Caco-2 (cell line): ENCODE measurements around the gene NLRP8. TPM values are rescaled to one million over a fixed set of nuclear protein-coding genes. Genes with fewer than 3 reads are reported as not detected.
"Not testable (repeated sequence)": the region's sequence is repeated elsewhere in the genome, so short reads cannot be mapped to it uniquely, and the experiment has no call there.

ENCODE experiments used
- BruUV-seq: library from RNA; stranded (reverse); fragments of 400-500 nt; replicated peaks from 2 replicates; lab custom pipeline; 2021; lab: Mats Ljungman, UMichigan
- CTCF ChIA-PET: fragments of 300-600 bp; sonication (Branson Sonifier 250); formaldehyde crosslinking; loops from one replicate; lab custom pipeline; 2022; ENCODE audit warnings: antibody characterized with exemption; lab: Charles Lee
- POLR2A ChIA-PET: fragments of 300-600 bp; sonication (Branson Sonifier 250); formaldehyde crosslinking; loops from one replicate; lab custom pipeline; 2022; ENCODE audit warnings: antibody characterized with exemption; lab: Charles Lee
- DNase-seq, 2 experiments: peaks; one replicate each; pipeline versions ENCODE4 v3.0.0 to v3.0.0-alpha.2; 2020 to 2022
- H3K27me3 ChIP-seq: replicated peaks from 2 replicates; pipeline ENCODE4 v1.6.0; 2011; ENCODE audit warnings: low read length; ENCODE audit not compliant: control insufficient read depth, insufficient read depth
- H3K36me3 ChIP-seq: 2 replicates; pipeline ENCODE4 v1.5.1; 2011; ENCODE audit warnings: low read length; ENCODE audit not compliant: control insufficient read depth, insufficient read depth
- H3K4me1 ChIP-seq: fragments of 250-450 bp; sonication (Bioruptor Pico); 2 replicates; pipeline ENCODE4 v1.5.1; 2020; ENCODE audit warnings: mild to moderate bottlenecking
- H3K4me3 ChIP-seq: 2 replicates; pipeline ENCODE4 v1.5.1; 2011; ENCODE audit warnings: low read depth, mild to moderate bottlenecking, control low read depth, low read length
- H3K9me3 ChIP-seq: fragments of 250-450 bp; sonication (Bioruptor Pico); 2 replicates; pipeline ENCODE4 v1.5.1; 2020; ENCODE audit warnings: mild to moderate bottlenecking, moderate library complexity
- H3K27ac Mint-ChIP-seq: one replicate; pipeline ENCODE4 v1.8.0; 2022; ENCODE audit warnings: mixed read lengths; ENCODE audit not compliant: unreplicated experiment
- H3K27me3 Mint-ChIP-seq: one replicate; pipeline ENCODE4 v1.8.0; 2022; ENCODE audit warnings: mixed read lengths; ENCODE audit not compliant: insufficient read depth, unreplicated experiment
- H3K36me3 Mint-ChIP-seq: one replicate; pipeline ENCODE4 v1.8.0; 2022; ENCODE audit warnings: mild to moderate bottlenecking, mixed read lengths; ENCODE audit not compliant: insufficient read depth, unreplicated experiment
- H3K4me1 Mint-ChIP-seq: one replicate; pipeline ENCODE4 v1.8.0; 2022; ENCODE audit warnings: low read depth, mixed read lengths; ENCODE audit not compliant: unreplicated experiment
- H3K4me3 Mint-ChIP-seq: one replicate; pipeline ENCODE4 v1.8.0; 2022; ENCODE audit warnings: mild to moderate bottlenecking, moderate library complexity, mixed read lengths; ENCODE audit not compliant: unreplicated experiment
- H3K9me3 Mint-ChIP-seq: one replicate; pipeline ENCODE4 v1.8.0; 2022; ENCODE audit warnings: mixed read lengths; ENCODE audit not compliant: unreplicated experiment
- intact Hi-C: fragments of 100-400 bp; cut with micrococcal nuclease; formaldehyde crosslinking; loops from one replicate; pipeline ENCODE4 v1.10.0; 2022; ENCODE audit not compliant: unreplicated experiment
- total RNA-seq: library from RNA; stranded (reverse); gene quantifications from 2 replicates; pipeline ENCODE4 v1.2.3, GENCODE V29; 2022
- TF ChIP-seq, protein P1 (sequence below), 2 experiments: fragments of 200-600 bp in 1 of 2; IDR thresholded peaks; 1 replicate in 1 of 2; 2 replicates in 1 of 2; pipeline versions ENCODE4 v1.5.1 to v1.8.0; 2011 to 2022; ENCODE audit warnings: antibody characterized with exemption in 1 of 2, control low read depth in 1 of 2, inconsistent platforms in 1 of 2, low read depth in 1 of 2, low read length in 1 of 2, mild to moderate bottlenecking in 1 of 2, moderate library complexity in 1 of 2; ENCODE audit not compliant: insufficient read depth in 1 of 2, severe bottlenecking in 1 of 2, unreplicated experiment in 1 of 2

Gene NLRP8
- total RNA-seq, 1 experiment from 2014 or later, result not detected

DNA sequence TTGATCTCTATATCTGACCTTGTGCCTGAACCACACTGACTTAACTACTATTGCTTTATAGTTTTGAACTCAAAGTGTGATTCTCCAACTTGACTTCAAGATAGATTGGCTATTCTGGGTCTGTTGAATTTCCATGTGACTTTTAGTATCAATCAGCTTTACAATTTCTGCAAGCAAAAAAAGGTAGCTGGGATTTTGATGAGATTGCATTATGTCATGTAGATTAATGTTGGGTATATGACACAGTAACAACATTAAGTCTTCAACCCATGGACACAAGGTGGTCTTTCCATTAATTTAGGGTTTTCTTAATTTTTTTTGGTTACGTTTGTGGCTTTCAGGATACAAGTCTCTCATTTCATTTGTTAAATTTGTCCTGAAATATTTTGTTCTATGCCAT lies 67.1 kb downstream of the NLRP8 start:
- no peaks in the 10 kb centered on the region for H3K36me3 Mint-ChIP-seq
- no peak overlapping the region for H3K4me3 ChIP-seq
- no peaks in the 10 kb centered on the region for H3K4me1 Mint-ChIP-seq
- no peak overlapping the region for H3K4me3 Mint-ChIP-seq
- H3K9me3 Mint-ChIP-seq, result no peaks in the 10 kb centered on the region
- ChIA-PET CTCF (no interaction called here), POLR2A (no interaction called here)
- no TSS peak for BruUV-seq
- TF ChIP-seq, protein P1, sequence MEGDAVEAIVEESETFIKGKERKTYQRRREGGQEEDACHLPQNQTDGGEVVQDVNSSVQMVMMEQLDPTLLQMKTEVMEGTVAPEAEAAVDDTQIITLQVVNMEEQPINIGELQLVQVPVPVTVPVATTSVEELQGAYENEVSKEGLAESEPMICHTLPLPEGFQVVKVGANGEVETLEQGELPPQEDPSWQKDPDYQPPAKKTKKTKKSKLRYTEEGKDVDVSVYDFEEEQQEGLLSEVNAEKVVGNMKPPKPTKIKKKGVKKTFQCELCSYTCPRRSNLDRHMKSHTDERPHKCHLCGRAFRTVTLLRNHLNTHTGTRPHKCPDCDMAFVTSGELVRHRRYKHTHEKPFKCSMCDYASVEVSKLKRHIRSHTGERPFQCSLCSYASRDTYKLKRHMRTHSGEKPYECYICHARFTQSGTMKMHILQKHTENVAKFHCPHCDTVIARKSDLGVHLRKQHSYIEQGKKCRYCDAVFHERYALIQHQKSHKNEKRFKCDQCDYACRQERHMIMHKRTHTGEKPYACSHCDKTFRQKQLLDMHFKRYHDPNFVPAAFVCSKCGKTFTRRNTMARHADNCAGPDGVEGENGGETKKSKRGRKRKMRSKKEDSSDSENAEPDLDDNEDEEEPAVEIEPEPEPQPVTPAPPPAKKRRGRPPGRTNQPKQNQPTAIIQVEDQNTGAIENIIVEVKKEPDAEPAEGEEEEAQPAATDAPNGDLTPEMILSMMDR (IDR thresholded peaks at IDR 0.05; ENCODE audit: insufficient read depth in 1 of 2, low read depth in 1 of 2, low read length in 1 of 2, severe bottlenecking in 1 of 2, unreplicated experiment in 1 of 2), result no peak
- H3K27ac Mint-ChIP-seq, result no peak overlapping the region
- peaks cover 3% of the 10 kb centered on the region for H3K27me3 Mint-ChIP-seq
- H3K27me3 ChIP-seq, result no peaks in the 10 kb centered on the region
- intact Hi-C loops, result no loop called here
- no peaks in the 10 kb centered on the region for H3K9me3 ChIP-seq
- no peak for DNase-seq
- H3K36me3 ChIP-seq, result no peaks in the 10 kb centered on the region
- H3K4me1 ChIP-seq, result no peaks in the 10 kb centered on the region

- BruUV-seq, result no TSS peak
- intact Hi-C loops, result no loop called here
- Mint-ChIP-seq H3K27ac (no peak overlapping the region), H3K27me3 (peaks cover 3% of the 10 kb centered on the region), H3K4me3 (no peak overlapping the region), H3K4me1 (no peaks in the 10 kb centered on the region), H3K36me3 (no peaks in the 10 kb centered on the region), H3K9me3 (no peaks in the 10 kb centered on the region)
- Histone ChIP-seq H3K36me3 (no peaks in the 10 kb centered on the region), H3K27me3 (no peaks in the 10 kb centered on the region), H3K4me1 (no peaks in the 10 kb centered on the region), H3K9me3 (no peaks in the 10 kb centered on the region), H3K4me3 (no peak overlapping the region)
- peak in 1 of 2 experiments; percentile 38 for DNase-seq
- ChIA-PET CTCF (no interaction called here), POLR2A (no interaction called here)
- TF ChIP-seq, protein P1 (IDR thresholded peaks at IDR 0.05; ENCODE audit: insufficient read depth in 1 of 2, low read depth in 1 of 2, low read length in 1 of 2, severe bottlenecking in 1 of 2, unreplicated experiment in 1 of 2), result no peak
Measured at GRCh38 chr19:56015756-56016155, 68.1 kb downstream of the NLRP8 start.

- H3K27me3 Mint-ChIP-seq, H3K36me3 ChIP-seq, H3K9me3 ChIP-seq, POLR2A ChIA-PET, BruUV-seq, intact Hi-C loops, DNase-seq, H3K36me3 Mint-ChIP-seq, H3K4me1 Mint-ChIP-seq, H3K27ac Mint-ChIP-seq, H3K27me3 ChIP-seq, CTCF ChIA-PET, H3K4me3 Mint-ChIP-seq, H3K4me3 ChIP-seq, H3K4me1 ChIP-seq, H3K9me3 Mint-ChIP-seq: not testable (repeated sequence)
Measured at GRCh38 chr19:56019325-56019724, 71.7 kb downstream of the NLRP8 start.

DNA sequence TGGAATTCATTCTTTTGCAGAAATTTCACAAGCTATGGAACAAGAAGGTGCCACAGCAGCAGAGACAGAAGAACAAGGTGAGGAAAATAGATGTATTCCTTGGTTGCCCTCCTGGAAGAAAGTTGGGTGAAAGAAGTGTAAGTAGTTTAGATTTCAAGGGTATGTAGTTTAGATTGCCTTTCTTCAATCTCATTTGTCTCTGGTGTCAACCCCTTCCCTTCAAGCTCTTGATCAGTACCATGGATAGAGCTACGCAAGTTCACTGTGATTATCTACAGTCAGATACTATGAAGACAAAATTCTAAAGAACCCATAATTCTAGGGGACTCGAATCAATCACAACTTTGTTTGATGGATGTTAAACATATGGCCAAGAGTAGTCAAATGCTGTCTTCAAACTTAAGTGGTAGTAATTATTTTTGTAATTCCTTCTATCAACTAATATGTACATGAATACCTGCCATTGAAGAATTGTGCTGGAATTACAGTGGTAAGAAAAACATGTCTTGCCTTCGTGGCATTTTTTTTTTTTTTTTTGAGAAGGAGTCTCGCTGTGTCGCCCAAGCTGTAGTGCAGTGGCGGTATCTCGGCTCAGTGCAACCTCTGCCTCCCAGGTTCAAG lies 72.8 kb downstream of the NLRP8 start:
- H3K4me3 ChIP-seq, H3K9me3 ChIP-seq, H3K4me3 Mint-ChIP-seq, H3K4me1 Mint-ChIP-seq, CTCF ChIA-PET, BruUV-seq, H3K27ac Mint-ChIP-seq, H3K9me3 Mint-ChIP-seq, H3K27me3 Mint-ChIP-seq, POLR2A ChIA-PET, H3K27me3 ChIP-seq, H3K4me1 ChIP-seq, intact Hi-C loops, H3K36me3 ChIP-seq, H3K36me3 Mint-ChIP-seq, DNase-seq: not testable (repeated sequence)
